A673 (cell line): ENCODE measurements around the gene WDR55. TPM values are rescaled to one million over a fixed set of nuclear protein-coding genes. Genes with fewer than 3 reads are reported as not detected.

ENCODE experiments used
- BruUV-seq: library from RNA; stranded (reverse); fragments of 400-500 nt; replicated peaks from 2 replicates; lab custom pipeline; 2021; lab: Mats Ljungman, UMichigan
- CTCF ChIA-PET: fragments of 300-600 bp; sonication (Branson Sonifier 250); formaldehyde crosslinking; loops from one replicate; lab custom pipeline; 2022; ENCODE audit warnings: antibody characterized with exemption; lab: Charles Lee
- POLR2A ChIA-PET: fragments of 300-600 bp; sonication (Branson Sonifier 250); formaldehyde crosslinking; loops from one replicate; lab custom pipeline; 2022; ENCODE audit warnings: antibody characterized with exemption; ENCODE audit not compliant: low non-redundant PET; lab: Charles Lee
- DNase-seq: peaks from one replicate; pipeline ENCODE4 v3.0.0-alpha.2; 2015; ENCODE audit warnings: low spot score
- H3K27ac ChIP-seq: fragments of 200-600 bp; sonication (generic); 2 replicates; pipeline ENCODE4 v1.5.1; 2016; ENCODE audit warnings: mixed run types, low read depth, mild to moderate bottlenecking, mixed read lengths, antibody characterized with exemption, low read length; ENCODE audit not compliant: poor library complexity, severe bottlenecking
- H3K27me3 ChIP-seq: fragments of 200-600 bp; sonication (generic); replicated peaks from 2 replicates; pipeline ENCODE4 v1.6.1; 2017; ENCODE audit warnings: mixed run types, low read depth, mild to moderate bottlenecking, mixed read lengths, antibody characterized with exemption, low read length; ENCODE audit not compliant: insufficient read depth, poor library complexity
- H3K36me3 ChIP-seq: fragments of 200-600 bp; sonication (generic); 2 replicates; pipeline ENCODE4 v1.6.1; 2016; ENCODE audit warnings: mixed run types, mild to moderate bottlenecking, mixed read lengths, antibody characterized with exemption, low read length; ENCODE audit not compliant: insufficient read depth, poor library complexity, severe bottlenecking
- H3K4me1 ChIP-seq: fragments of 200-600 bp; sonication (generic); 2 replicates; pipeline ENCODE4 v1.6.1; 2017; ENCODE audit warnings: mixed run types, mild to moderate bottlenecking, mixed read lengths, antibody characterized with exemption, low read length; ENCODE audit not compliant: insufficient read depth, poor library complexity, severe bottlenecking
- H3K4me3 ChIP-seq: fragments of 200-600 bp; sonication (generic); 2 replicates; pipeline ENCODE4 v1.5.1; 2016; ENCODE audit warnings: low read depth, mixed run types, mild to moderate bottlenecking, mixed read lengths, low read length; ENCODE audit not compliant: poor library complexity, severe bottlenecking
- H3K9me3 ChIP-seq: fragments of 200-600 bp; sonication (generic); 2 replicates; pipeline ENCODE4 v1.6.1; 2016; ENCODE audit warnings: mixed run types, low read depth, mild to moderate bottlenecking, mixed read lengths, antibody characterized with exemption, low read length; ENCODE audit not compliant: poor library complexity, severe bottlenecking
- CTCF ChIP-seq: fragments of 300-800, 200-600 bp; sonication (generic); conservative IDR thresholded peaks from 2 replicates; pipeline ENCODE4 v1.5.1; 2017; ENCODE audit warnings: low read depth, mild to moderate bottlenecking, antibody characterized with exemption, low read length, moderate library complexity, mixed read lengths
- EZH2 ChIP-seq: fragments of 200-600 bp; sonication (generic); IDR thresholded peaks from 2 replicates; pipeline ENCODE4 v1.6.1; 2017; ENCODE audit warnings: borderline replicate concordance, low read depth, mild to moderate bottlenecking, mixed read lengths, antibody characterized with exemption, low read length; ENCODE audit not compliant: poor library complexity, severe bottlenecking
- intact Hi-C: fragments of 100-400 bp; cut with micrococcal nuclease; formaldehyde crosslinking; loops from one replicate; pipeline ENCODE4 v1.10.0; 2022; ENCODE audit not compliant: unreplicated experiment
- total RNA-seq: library from RNA; stranded (reverse); gene quantifications from 2 replicates; pipeline ENCODE4 v1.2.3, GENCODE V29; 2021

Gene WDR55
- total RNA-seq, 1 experiment from 2014 or later = 33.2 TPM

GRCh38 chr5:140639148-140639981 is 25.3 kb upstream of the WDR55 start, which contains the start of gene TMCO6:
TMCO6 (plus strand) TSS chr5:140639451; CDS start chr5:140639528, 77 bp downstream.
- H3K27ac ChIP-seq = peak within 1 kb of the TSS; percentile 93
- DNase-seq = peak; percentile 97
- H3K9me3 ChIP-seq = no peaks in the 10 kb centered on the region
- ChIA-PET CTCF (no interaction called here), POLR2A (no interaction called here)
- BruUV-seq = TSS peak; percentile 65
- peaks cover 17% of the 10 kb centered on the region for H3K4me1 ChIP-seq
- peaks cover 22% of the 10 kb centered on the region for H3K36me3 ChIP-seq
- peak; percentile 72 for TF ChIP-seq CTCF
- TF ChIP-seq EZH2 = no peak
- no peaks in the 10 kb centered on the region for H3K27me3 ChIP-seq
- peak within 1 kb of the TSS; percentile 91 for H3K4me3 ChIP-seq
- intact Hi-C loops = loop anchor here (5.0 kb wide), 2 partner anchors 77 to 267 kb away; partner anchors contain the start of genes APBB3 and SLC35A4

- H3K4me1 ChIP-seq = peaks cover 23% of the 10 kb centered on the region
- ChIA-PET POLR2A (no interaction called here), CTCF (interaction anchor here (1.5 kb wide), 1 partner anchor 279 kb away, joined by 3 read pairs; no protein-coding TSS in a partner anchor)
- TF ChIP-seq CTCF (no peak), EZH2 (no peak)
- no peaks in the 10 kb centered on the region for H3K27me3 ChIP-seq
- H3K36me3 ChIP-seq = peaks cover 38% of the 10 kb centered on the region
- no peak overlapping the region for H3K27ac ChIP-seq
- no peak for DNase-seq
- no peaks in the 10 kb centered on the region for H3K9me3 ChIP-seq
- intact Hi-C loops = no loop called here
- no TSS peak for BruUV-seq
- H3K4me3 ChIP-seq = no peak overlapping the region
Measured at GRCh38 chr5:140641716-140642115, 23.0 kb upstream of the WDR55 start.

- BruUV-seq = no TSS peak
- H3K27me3 ChIP-seq = no peaks in the 10 kb centered on the region
- intact Hi-C loops = no loop called here
- no peak overlapping the region for H3K27ac ChIP-seq
- TF ChIP-seq EZH2 (no peak), CTCF (no peak)
- H3K4me3 ChIP-seq = no peak overlapping the region
- no peaks in the 10 kb centered on the region for H3K9me3 ChIP-seq
- ChIA-PET CTCF (interaction anchor here (1.5 kb wide), 1 partner anchor 280 kb away, joined by 3 read pairs; no protein-coding TSS in a partner anchor), POLR2A (no interaction called here)
- H3K4me1 ChIP-seq = peaks cover 23% of the 10 kb centered on the region
- peaks cover 38% of the 10 kb centered on the region for H3K36me3 ChIP-seq
- DNase-seq = no peak
Measured at GRCh38 chr5:140642718-140643117, 22.0 kb upstream of the WDR55 start.
